ENCODE results near the gene PSMG4.

The PSMG4 gene

DNA sequence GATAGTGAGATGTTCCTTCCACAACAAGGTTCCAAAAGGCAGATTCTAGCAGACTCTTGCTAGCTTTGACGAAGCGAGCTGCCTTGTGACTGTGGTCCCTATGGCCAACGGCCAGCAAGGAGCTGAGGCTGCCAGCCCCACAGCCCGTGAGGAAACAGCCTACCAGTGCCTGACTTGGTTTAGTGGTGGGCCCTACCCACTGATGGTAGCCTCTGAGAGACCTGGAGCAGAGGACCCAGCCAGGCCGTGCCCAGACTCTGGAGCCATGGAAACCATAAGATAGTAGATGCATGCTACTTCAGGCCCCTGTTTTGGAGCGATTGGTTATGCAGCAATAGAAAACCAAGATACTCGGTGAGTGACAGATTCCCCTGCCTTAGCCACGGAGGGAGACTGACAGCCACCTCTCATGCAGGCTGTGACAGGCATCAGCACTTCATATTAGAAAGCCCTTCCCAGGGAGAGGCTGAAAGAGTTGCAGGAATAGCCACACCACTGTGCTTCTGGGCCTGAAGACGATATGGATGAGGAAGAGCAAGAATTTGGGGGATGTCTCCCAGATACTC lies 19.2 kb downstream of the PSMG4 start:
- DNase-seq: no peak

DNA sequence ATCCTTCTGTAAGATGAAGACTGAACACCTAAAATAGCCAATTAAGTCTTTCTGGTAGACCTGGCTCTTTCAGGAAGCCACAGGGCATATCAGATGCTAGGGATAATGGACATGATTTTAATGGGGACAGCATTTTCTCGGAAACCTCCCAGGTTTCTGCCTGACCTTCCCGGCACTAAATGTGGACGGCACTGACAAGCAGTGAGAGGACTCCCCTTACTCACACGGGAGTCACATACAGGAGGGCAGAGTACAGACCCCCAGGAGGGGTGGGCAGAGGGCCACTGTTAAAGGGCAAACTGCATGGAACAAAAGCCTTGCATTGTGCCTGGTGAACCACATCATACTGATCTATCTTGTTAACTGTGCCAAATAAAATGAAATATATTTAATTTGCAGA lies 19.9 kb downstream of the PSMG4 start:
- no peak for DNase-seq

DNA sequence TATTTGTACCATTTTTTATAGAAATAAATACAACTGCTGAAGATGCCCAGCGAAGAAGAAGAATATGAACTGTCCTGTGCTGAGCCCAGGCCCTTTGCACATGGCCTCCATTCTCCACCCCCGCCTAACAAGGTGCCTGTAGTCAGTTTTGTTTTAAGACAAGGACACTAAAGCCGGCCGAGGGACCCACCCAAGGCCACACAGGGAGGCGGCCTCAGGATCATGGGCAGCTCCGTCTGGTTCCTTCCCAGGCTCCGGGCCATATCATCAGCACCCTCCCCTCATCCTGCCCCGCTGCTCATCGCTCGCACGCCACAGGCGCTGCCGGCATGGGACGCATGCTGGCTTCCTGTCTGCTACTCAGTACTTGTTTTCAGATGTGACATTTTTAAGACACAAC lies 21.3 kb downstream of the PSMG4 start:
- no peak for DNase-seq

DNA sequence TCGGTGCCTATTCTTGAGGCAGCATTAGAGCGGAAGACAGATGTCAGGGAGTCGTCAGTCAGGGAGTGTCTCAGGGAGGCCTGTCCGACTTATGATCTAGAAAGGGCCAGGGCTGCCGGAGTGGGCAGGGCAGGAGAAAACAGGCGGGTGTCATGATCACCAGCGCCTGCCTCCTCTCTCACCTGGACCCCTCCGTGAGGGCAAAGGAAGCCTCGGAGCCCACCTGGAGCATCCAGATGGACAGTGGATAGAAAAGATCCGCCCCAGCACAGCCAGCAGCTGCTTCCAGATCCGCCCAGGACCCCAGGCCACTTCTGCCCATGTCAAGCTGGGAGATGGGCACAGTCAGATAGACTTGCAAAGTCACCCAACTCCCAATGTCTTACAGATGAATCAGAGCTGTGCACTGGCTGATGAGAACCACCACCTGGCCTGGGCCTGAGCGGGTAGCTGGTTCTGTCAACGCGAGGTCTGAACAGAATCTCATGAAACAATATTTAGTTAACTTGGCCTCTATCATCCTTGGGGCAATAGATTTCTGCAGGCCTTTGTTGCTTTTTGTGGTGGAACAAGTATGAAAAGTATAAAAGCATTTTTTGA lies 22.2 kb downstream of the PSMG4 start:
- no peak for DNase-seq

DNA sequence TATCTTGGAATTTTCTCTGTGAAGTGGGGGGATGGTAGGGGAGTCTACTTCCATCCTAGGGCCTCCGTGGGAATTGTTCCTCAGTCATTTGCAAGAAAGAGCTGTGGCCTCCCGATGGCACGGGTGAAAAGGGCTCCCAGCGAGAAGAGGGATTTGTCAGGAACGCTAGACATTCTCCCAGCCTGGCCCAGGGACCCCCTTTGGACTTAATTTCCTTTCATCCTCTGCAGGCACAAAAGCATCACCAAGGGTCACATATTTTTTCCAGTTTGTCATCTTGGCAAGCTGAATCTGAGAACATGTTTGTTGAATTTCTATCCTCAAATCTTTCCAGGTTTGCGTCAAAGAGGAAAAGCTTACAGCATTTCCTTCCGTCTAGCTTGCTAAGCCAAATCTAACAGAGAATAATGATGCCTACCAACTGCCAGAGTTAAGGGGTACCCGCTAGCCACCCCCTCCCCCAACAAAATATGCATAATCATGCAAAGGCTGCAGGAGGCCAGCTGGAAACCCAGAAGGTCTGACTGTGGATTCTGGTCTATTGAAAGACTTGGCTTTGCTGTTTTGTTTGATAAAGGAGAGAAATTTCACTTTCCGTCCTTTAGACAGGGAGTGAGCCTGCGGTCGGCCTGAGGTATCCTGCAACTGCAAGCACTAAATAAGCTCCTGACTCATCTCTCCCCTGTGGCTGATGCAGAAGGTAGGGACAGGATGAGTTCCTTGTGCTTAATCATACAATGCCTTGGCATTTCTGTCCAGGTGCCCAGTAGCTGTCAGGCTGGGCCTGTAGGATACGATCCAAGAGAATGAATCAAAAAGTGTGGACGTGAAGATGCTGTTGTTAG lies 23.1 kb downstream of the PSMG4 start:
- no peak for DNase-seq

DNA sequence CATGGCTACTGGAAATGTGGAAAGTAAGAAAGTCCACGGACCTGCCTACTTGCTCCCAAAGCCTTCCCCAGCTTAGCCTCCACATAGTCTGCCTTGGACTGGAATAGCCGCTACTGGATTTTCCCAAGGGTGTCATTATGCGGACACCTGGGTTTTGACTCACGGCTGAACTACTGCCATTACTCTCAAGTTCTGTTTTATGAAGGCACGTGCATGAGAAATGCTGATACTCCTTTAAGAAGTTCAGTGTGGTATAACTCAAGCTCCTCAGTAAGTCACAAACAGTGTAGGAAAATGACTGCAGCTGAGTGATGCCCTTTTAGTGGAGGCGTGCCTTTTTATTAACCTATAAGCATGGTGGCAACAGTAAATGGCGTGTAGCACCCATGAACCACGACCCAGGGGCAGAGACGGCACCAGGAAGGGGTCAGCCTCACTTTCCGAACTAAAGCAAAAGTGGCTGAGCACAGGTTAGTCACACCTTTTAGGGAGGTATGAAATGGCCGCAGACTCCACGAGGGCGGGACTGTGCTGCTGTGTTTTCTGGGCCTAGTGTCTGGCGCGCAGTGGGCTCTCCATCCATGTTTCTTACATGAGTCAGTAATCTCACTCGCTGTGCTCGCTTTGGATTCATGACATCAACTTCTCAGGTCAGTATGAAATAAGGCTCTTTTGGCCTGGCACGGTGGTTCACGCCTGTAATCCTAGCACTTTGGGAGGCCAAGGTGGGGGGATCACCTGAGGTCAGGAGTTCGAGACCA lies 23.9 kb downstream of the PSMG4 start:
- DNase-seq: no peak

DNA sequence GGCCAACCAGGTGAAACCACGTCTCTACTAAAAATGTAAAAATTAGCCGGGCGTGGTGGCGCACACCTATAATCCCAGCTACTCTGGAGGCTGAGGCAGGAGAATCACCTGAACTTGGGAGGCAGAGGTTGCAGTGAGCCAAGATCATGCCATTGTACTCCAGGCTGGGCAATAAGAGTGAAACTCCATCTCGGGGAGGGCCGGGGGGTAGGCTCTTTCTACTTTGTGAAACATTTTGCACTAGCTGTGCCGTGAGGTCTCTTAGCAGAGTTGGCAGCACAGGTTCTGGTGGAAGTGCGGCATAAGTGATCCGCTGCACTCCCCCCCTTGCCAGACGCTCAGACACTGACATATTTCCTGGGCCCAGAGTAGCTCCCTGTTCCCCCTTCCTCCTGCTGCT lies 24.5 kb downstream of the PSMG4 start:
- no peak for DNase-seq

DNA sequence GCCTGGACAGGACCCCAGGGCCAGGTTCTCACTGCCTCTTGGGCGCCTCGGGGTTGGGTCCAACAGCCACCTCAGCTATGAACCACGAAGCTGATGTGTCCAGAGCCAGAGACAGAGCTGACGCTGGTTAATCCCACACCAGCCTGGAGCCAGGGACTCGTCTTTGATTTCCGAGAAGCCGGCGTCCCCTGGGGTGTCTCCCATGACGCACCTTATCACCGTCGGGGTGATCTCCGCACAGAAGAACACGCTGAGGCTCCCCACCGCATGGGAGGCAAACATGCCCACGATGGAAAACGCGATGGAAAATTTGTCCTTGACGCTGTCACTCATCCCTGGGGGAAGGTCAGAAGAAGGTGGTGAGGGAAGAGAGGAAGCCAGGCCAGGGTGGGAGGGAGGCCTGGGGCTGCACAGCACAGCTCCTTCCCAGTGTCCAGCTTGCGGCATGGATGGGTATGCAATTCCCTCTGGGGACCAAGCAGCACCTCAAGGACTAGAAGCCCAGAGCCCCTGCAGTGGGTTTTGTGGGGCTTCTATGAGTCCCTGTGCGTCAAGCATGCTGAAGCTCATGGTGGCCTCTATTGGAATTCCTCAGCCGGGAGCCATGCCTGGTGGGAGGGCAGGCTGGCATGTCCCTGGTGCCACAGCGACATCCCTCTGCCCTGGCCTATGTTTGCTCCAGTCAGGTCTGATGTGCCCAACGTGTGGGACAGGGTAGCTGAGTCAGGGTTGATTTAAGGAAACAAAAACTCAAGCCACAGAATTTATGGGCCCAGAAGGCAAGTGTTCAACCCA lies 25.1 kb downstream of the PSMG4 start:
- no peak for DNase-seq

DNA sequence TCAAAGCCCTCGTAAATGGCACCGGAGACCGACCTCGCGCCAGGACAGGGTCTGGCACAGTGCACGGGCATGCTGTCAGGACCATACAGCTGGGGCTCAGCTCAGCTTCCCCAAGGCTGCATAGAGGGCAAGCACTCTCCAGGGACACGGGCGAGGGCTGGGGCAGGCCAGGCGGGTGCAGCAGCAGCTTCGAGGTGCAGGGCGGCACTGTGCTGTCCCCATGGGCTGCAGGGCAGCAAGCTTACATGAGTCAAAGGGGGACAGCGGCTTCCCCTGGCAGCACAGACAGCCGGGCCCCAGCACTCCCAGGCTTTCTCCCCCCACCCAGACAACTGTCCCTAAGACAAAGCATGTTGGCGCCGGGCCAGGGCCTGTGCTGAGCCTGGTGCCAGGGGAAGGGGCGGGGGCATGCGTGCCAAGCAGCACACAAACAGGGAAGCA lies 25.7 kb downstream of the PSMG4 start:
- DNase-seq: no peak

DNA sequence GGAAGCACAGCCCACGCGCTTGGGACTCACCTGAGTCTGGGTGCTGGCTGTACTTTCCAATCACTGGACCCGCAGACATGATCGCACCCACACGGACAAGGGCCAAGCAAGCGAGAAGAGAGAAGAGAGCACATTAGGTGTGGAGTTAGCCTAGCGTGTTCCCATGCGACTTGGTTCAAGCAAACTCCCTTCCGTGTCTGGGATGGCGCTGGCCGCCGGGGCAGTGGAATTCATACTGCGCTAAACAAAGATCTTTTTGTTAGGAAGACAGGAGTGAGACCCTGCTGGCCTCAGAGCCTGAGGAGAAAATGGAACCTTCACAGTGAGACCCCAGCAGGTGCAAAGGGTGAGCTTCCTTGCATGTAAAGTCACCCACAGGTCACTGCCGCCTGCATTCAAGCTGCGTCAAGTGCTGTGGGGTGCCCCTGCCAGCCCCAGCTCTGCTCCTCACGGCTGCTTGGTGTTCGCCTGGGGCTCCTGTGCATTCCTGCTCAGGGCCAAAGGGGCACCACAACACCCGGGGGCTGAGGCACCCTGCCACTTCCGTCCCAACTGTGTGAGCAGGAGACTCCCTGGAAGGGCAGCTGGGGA lies 26.4 kb downstream of the PSMG4 start:
- DNase-seq: no peak

DNA sequence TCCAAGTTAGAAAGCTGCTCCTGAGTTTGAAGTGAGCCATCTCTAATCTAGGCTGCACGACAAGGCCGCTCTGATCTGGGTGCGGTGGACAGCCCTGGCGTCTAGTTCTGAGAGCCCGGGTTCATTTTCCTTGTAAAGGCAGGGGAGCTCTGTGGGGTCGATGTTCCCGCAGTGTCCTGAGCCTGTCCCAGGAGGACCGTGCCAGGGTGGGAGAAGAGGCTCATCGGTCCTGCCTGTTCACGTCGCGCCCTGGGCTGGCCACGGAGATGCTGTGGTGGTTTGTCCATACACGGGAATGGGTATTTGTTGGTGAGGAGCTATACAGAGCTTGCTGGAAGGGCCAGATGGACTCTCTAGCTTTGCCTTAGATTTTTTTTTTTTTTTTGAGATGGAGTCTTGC lies 27.0 kb downstream of the PSMG4 start:
- no peak for DNase-seq

DNA sequence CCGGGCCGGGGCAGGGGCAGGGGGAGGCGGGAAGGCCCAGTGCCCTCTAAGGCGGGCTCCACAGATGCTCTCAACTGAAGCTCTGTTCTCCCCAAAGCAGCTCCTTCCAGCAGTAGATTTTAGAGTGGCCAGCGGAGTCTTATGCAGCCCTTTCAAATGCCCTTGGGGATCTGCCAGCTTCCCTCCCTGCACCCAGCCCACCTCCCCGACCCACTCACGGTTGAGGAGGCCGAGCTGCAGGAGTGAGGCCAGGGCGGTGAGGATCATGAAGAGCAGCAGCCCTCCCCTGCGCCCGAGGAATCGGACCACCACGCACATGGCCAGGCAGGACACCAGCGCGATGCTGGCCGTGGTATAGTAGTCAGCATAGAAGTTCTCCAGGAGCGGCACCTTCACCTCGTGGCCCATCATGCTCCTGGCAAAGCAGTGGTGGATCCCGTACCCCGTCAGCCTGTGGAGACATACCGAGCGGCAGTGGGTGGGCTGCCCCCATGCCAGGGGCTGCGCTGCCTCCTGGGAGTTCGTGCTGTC lies 28.0 kb downstream of the PSMG4 start:
- no peak for DNase-seq

DNA sequence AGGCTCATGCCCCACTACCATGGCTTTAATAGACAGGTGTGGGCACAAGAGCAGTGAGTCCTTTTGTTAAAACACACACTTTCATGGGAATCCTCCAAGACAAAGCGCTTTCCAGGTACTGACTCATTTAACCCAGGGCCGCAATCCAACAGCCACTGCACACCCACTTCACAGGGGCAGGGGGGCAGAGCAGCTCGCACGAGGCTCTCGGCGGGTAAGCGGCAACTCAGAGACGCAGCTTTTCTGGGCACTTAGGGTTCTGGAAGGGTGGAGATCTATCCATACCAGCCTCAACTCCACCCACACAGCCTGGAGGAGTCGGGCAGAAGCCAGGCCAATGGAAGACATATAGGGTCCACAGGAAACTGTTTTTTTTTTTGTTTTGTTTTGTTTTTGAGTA lies 28.6 kb downstream of the PSMG4 start:
- no peak for DNase-seq

DNA sequence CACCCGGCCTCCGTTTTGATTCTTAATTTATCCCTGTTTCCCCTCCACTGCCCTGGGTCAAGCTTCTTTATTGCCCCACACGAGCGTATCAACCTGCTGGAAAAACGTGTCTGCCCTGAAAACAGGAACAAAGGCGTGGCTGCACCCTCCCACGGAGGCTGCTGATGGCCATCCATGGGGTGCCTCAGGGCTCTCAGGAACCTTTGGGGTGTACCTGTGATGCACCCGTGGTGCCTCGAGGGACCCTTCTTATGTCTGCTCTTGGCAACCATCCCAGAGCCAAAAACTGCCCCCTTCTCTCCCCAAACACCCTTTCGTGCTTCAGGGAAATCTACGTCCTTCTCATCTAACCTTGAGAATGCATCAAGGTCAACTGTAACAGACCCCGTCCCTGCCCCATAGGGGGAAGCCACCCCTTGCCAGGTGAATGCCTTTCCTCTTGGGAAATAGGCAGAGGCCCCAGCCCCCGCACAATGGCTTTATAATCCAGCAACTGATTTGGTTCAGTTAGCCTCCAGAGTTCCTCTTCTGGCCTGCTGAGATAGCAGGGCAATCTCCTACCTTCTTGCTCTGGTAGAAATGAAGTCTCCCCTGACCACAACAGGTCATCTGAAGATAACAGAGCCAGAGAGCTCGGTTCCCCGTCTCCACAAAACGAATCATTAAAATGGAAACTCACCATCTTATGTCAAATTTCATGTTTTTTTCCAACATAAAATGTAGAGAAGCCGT lies 29.4 kb downstream of the PSMG4 start:
- no peak for DNase-seq

DNA sequence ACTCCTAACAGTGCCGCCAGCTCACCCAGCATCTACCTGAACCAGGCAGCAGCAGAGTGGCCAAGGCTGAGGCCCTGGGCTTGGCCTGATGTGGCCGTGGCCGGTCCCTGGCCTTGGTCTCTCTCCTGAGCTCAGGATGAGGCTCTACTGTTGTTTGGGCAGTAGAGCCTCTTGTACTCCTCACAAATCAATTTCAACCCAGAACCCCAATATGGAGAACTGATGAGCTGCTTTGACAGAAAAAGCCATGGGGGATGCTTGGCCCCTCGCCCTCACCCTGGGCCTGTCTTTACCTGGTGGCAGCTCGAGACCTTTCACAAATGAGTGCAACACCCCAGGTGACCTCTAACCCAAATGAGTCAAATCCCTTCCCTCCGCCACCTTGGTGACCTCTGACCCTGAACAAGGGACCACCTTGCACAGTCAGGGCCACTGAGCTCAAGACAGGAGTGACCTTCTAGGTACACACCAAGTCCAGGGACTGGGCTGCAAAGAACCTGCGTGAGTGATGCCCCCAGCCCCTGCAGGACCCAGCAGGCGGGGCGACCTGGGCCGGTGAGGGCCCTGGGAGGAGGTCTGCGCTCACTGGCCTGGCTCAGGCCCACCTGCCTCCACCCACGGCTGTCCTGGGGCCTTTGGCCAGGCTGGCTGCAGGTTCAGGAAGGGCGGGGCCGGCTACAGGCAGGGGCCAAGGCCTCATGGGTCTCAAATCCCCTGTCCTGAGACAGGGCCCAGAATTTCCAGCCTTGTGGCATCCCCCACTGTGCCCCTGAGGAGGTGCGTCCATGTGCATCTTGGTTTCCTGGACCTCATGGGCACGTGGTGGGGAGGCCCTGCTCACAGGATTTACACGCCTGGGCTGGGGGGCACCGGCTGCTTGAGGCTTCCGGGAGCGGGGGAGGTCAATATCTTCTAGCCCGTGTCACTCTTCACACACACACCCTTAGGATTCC lies 30.2 kb downstream of the PSMG4 start:
- DNase-seq: no peak

DNA sequence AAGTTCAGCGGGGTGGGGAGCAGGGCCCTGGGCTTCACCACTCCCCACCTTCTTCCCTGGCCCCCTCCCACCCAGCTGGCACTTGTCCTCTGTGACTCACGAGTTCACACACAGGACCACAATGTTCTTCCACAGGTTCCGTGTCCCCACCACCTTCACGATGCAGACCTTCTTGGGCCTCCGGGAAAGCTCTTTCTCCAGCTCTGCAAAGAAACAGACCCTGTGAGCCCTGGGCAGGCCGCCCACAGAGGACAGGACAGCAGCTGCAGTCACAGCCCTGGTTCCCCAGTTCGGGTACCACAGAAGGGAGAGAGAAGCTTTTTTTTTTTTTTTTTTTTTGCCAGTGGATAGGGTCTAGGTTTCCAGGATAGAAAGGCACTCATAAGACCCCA lies 30.9 kb downstream of the PSMG4 start:
- no peak for DNase-seq

DNA sequence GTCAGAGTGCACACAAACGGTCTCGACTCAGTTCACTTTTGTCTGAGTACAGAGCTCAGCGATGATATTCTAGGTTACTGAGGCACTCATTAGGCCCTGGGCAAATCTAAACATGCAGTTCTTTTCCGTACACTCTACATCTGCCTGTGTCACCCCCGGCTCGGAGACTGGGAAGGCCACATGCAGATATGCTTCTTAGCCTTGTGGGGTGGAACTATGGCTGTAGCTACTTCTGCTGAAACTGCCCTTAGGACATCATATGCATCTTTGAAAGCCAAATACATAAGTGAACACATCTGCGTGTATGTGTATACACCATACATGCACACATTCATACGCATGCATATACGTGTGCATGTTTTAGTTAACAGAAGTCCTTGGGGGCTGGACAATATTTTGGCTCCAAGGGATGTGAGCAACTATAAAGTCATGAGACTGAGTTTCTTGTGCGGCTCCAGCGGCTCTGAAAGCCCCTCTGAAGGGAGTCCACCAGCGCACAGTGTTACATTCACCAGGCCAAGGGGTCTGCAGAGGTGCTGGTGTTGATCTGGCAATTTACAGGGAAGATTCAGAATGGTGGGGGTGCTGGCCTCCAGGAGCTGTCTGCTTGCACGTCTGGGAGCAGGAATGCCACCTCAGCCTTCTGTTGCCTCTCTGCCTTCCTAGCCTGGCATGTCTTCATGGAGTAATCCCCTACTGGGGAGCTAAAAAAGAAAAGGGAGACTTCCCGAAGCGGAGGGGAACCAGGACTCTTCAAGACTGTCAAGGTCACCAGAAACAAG lies 31.6 kb downstream of the PSMG4 start:
- DNase-seq: no peak

DNA sequence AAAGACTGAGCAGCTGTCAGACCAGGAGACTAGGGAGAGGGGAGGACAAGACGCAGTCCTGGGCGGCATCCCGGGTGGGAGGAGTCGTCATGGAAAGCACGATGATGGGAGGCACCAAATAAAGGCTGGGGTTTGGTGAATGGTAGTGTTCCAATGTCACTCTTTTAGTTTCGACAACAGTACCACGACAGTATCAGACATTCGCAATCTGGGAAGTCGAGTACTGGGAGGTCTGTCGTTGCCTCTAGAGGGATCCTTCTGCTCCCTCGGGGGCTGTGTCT lies 32.1 kb downstream of the PSMG4 start:
- no peak for DNase-seq

DNA sequence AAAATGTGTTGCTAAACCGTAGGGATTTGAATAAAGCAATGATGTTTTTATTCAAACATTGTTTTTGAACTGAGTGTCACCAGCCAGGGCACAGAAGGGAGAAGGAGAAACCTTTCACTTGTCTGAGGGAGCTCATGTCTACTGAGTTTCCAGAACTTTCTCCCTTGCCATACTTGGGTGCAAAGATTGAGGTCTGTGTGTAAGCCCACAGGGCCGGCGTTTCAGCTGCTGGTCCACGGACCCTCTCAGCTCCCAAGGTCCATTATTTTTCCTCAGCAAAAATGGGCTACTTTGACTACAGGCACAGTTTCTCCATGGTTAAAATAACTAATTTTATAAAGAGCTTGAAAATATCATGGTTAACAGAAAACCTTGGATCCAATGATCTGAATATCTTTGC lies 32.6 kb downstream of the PSMG4 start:
- DNase-seq: no peak

DNA sequence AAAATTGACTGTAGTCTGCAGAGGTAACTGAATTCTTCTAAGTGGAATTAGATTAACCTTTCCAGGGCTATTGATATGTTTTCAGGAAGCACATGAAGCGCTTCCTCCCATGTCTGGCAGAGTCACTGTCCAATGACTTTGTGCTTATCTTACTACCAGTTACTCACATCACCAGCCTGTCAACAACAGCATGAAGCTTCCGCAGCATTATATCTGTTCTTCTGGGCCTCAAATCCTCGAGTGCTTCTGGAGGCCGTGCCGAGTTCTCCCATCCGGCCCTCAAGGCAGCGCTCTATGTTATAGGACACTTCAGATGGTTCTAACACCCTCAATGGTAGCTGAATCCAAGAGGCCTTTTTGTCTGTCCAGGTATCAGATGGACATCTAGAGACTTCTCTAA lies 33.2 kb downstream of the PSMG4 start:
- no peak for DNase-seq
